GM04503 (cell line): ENCODE data around the gene SLC9A5.
A peak's percentile ranks its signal among the peaks of the same experiment; 100 is the strongest.

Experiments used
- DNase-seq: peaks from one replicate; pipeline ENCODE4 v3.0.0-alpha.2; 2012; ENCODE audit warnings: low read depth

SLC9A5 gene

GRCh38 chr16:67213197-67214019 lies 35.4 kb upstream of the SLC9A5 start:
- no peak for DNase-seq

GRCh38 chr16:67215706-67216105 lies 33.1 kb upstream of the SLC9A5 start:
- no peak for DNase-seq

GRCh38 chr16:67216612-67217490 lies 31.9 kb upstream of the SLC9A5 start:
- DNase-seq: no peak

GRCh38 chr16:67223992-67224391 lies 24.8 kb upstream of the SLC9A5 start:
- no peak for DNase-seq

GRCh38 chr16:67226295-67226803 lies 22.4 kb upstream of the SLC9A5 start:
- no peak for DNase-seq

- peak; percentile 92 for DNase-seq
Observed at GRCh38 chr16:67226804-67227566, 21.8 kb upstream of the SLC9A5 start, which contains the start of gene TMEM208. TMEM208 (plus strand) TSS chr16:67227130; CDS start chr16:67227219, 89 bp downstream.

GRCh38 chr16:67227567-67227921 lies 21.2 kb upstream of the SLC9A5 start:
- DNase-seq: no peak

GRCh38 chr16:67228034-67228785 lies 20.6 kb upstream of the SLC9A5 start:
- no peak for DNase-seq

- no peak for DNase-seq
Observed at GRCh38 chr16:67228905-67229304, 19.9 kb upstream of the SLC9A5 start.

- DNase-seq: no peak
Observed at GRCh38 chr16:67229906-67230808, 18.6 kb upstream of the SLC9A5 start.

- DNase-seq: no peak
Observed at GRCh38 chr16:67230809-67231660, 17.7 kb upstream of the SLC9A5 start.

- no peak for DNase-seq
Observed at GRCh38 chr16:67233596-67233995, 15.2 kb upstream of the SLC9A5 start.

GRCh38 chr16:67234180-67234597 lies 14.6 kb upstream of the SLC9A5 start:
- DNase-seq: no peak

GRCh38 chr16:67235816-67236562 lies 12.8 kb upstream of the SLC9A5 start:
- no peak for DNase-seq

GRCh38 chr16:67236563-67237395 lies 12.0 kb upstream of the SLC9A5 start:
- DNase-seq: no peak

- no peak for DNase-seq
Observed at GRCh38 chr16:67237396-67238277, 11.1 kb upstream of the SLC9A5 start.

GRCh38 chr16:67238278-67238575 lies 10.6 kb upstream of the SLC9A5 start:
- DNase-seq: no peak
